Immature natural killer cell (primary cell): ENCODE data around the gene SHROOM1. TPM values are rescaled to one million over a fixed set of nuclear protein-coding genes. Genes with fewer than 3 reads are reported as not detected.

Source experiments
- DNase-seq, 3 donors: peaks; one replicate each; pipeline ENCODE4 v3.0.0; 2022; ENCODE audit warnings: mixed read lengths in 1 of 3
- H3K27ac Mint-ChIP-seq, 6 donors: one replicate each; pipeline ENCODE4 v1.8.0; 2020; ENCODE audit warnings: mixed read lengths in 6 of 6, mild to moderate bottlenecking in 5 of 6, inconsistent platforms in 4 of 6, moderate library complexity in 3 of 6
- H3K27me3 Mint-ChIP-seq, 3 donors: one replicate each; pipeline ENCODE4 v1.8.0; 2020 to 2021; ENCODE audit warnings: low read depth in 3 of 3, mild to moderate bottlenecking in 3 of 3, mixed read lengths in 3 of 3, moderate library complexity in 3 of 3, inconsistent platforms in 1 of 3
- H3K36me3 Mint-ChIP-seq, 3 donors: one replicate each; pipeline ENCODE4 v1.8.0; 2020; ENCODE audit warnings: mixed read lengths in 3 of 3, inconsistent platforms in 2 of 3, mild to moderate bottlenecking in 2 of 3
- H3K4me1 Mint-ChIP-seq, 2 donors: one replicate each; pipeline ENCODE4 v1.8.0; 2020; ENCODE audit warnings: inconsistent platforms in 2 of 2, mild to moderate bottlenecking in 2 of 2, mixed read lengths in 2 of 2, moderate library complexity in 1 of 2
- H3K4me3 Mint-ChIP-seq, 5 donors: one replicate each; pipeline ENCODE4 v1.8.0; 2020; ENCODE audit warnings: mild to moderate bottlenecking in 5 of 5, mixed read lengths in 5 of 5, inconsistent platforms in 3 of 5, moderate library complexity in 3 of 5
- H3K9me3 Mint-ChIP-seq, 6 donors: one replicate each; pipeline ENCODE4 v1.8.0; 2020; ENCODE audit warnings: mild to moderate bottlenecking in 6 of 6, mixed read lengths in 6 of 6, inconsistent platforms in 4 of 6, moderate library complexity in 3 of 6
- polyA plus RNA-seq, 3 donors: library from polyadenylated mRNA; unstranded; fragments of 300-500 nt; fragmentation: Illumina TruSeq; gene quantifications; one replicate each; pipeline ENCODE4 v1.2.3, GENCODE V29; 2021

Gene SHROOM1
- polyA plus RNA-seq, 3 donors from 2014 or later: 1.4 TPM; not detected in 2

DNA sequence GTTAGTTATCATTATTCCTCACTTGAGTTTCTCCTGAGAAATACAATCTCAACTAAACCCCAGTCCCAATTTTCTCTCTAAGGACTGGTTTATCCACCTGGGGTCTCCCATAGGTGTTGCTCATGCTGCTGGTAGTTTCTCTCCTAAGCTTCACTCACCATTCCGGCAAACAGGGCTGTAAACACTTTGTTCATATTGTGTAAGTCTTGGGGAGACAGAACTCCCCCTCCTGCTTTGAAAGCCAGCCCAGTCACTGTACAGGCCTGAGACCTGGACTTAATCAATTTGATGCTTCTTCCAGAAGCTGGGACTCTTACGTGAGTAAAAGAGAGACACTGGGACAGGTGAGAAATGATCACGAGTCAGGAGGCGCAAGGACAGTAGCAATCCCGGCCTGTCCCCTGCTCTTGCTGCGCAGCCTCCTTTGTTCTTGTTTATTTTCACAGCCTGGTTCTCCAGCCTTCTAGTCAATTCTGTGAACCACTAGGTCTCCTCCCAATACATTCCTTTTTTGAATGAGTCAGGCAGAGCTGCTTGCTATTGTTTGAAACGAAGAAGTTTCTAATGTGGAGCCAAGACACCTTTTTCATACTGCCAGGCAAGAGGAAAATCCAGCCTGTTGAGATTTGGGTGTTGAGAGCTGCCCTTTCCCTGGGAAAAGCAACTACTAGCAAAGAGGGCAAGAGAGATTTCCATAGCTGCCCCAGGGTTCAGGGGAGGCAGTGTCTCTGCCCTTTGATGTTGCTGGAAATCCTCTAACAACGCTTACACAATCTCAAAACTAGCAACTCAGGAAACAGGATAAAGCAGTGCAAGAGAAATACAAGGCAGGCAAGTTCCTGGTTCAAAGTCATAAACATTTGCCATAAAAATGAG is 9.2 kb upstream of the SHROOM1 start:
- no peak overlapping the region for H3K4me3 Mint-ChIP-seq
- no peak for DNase-seq
- H3K36me3 Mint-ChIP-seq: no peaks in the 10 kb centered on the region
- no peaks in the 10 kb centered on the region for H3K9me3 Mint-ChIP-seq
- no peaks in the 10 kb centered on the region for H3K4me1 Mint-ChIP-seq
- H3K27me3 Mint-ChIP-seq: no peaks in the 10 kb centered on the region
- no peak overlapping the region for H3K27ac Mint-ChIP-seq

DNA sequence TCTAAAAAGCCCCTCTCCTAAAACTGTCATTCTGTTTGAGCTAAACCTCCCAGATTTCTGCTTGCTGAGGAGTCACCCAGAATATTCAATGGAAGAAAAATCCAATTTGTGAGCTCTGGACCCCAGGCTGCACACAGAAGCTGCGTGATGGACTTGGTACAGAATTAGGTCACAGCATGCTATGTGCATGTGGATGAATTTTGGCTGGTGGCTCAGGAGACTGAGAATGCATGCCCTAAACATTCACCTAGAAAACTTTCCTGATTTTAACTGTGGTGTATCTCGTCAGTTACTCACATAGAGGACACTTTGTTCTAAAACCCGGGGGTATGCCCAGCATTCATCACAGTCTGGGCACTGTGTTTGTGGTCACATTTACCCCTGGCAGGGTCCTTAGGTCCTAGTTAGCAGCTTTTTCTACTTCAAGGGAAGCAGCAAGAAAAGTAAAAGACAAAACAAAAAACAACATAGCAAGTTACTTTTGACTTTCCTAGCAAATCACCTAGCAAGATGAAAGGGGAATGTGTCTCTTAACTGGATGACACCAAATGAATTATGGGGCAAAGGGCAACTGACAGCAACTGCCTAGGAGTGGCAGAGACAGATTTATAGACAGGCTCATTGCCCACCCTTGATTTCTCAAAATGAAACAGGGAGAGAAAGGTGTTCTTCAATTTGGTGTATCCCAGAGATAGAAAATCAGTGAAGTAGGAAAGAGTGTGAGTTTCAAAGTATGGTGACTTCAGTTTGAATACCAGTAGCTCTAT is 8.3 kb upstream of the SHROOM1 start:
- no peaks in the 10 kb centered on the region for H3K36me3 Mint-ChIP-seq
- no peaks in the 10 kb centered on the region for H3K27me3 Mint-ChIP-seq
- no peaks in the 10 kb centered on the region for H3K9me3 Mint-ChIP-seq
- no peaks in the 10 kb centered on the region for H3K4me1 Mint-ChIP-seq
- no peak for DNase-seq
- H3K4me3 Mint-ChIP-seq: no peak overlapping the region
- no peak overlapping the region for H3K27ac Mint-ChIP-seq

DNA sequence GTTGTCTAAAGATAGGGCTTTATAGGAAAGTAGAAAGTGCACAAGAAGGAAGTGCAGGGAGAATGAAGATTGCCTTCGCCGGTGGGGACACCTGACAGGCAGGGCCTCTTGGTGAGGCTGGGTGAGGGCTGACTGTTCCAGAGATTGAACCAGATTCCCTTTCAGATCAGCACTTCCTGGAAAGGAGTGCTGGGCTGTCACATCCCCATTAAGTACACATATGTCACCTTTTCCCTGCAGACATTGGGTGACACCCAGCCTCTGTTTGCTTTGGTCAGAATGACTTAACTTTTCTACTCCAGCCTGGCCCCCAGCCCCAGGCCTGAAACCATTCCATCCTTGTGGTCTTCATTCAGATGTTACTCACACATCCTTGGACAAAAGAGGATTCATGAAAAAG is 7.4 kb upstream of the SHROOM1 start:
- no peaks in the 10 kb centered on the region for H3K27me3 Mint-ChIP-seq
- H3K36me3 Mint-ChIP-seq: no peaks in the 10 kb centered on the region
- H3K27ac Mint-ChIP-seq: no peak overlapping the region
- H3K4me1 Mint-ChIP-seq: no peaks in the 10 kb centered on the region
- no peaks in the 10 kb centered on the region for H3K9me3 Mint-ChIP-seq
- DNase-seq: no peak
- H3K4me3 Mint-ChIP-seq: no peak overlapping the region

DNA sequence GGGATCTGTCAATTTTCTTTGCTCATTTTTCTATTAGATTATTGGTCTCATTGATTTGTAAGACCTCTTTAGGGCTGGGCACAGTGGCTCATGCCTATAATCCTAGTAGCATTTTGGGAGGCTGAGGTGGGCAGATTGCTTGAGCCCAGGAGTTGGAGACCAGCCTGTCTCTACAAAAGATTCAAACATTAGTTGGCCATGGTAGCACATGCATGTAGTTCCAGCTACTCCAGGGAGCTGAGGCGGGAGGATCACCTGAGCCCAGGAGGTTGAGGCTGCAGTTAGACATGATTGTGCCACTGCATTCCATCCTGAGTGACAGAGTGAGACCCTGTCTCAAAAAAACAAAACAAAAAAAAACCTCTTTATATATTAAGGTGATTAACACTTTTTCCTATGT is 6.4 kb upstream of the SHROOM1 start:
- Mint-ChIP-seq H3K27ac (no peak overlapping the region), H3K4me3 (no peak overlapping the region), H3K27me3 (no peaks in the 10 kb centered on the region), H3K36me3 (no peaks in the 10 kb centered on the region), H3K4me1 (no peaks in the 10 kb centered on the region), H3K9me3 (no peaks in the 10 kb centered on the region)
- DNase-seq: no peak

DNA sequence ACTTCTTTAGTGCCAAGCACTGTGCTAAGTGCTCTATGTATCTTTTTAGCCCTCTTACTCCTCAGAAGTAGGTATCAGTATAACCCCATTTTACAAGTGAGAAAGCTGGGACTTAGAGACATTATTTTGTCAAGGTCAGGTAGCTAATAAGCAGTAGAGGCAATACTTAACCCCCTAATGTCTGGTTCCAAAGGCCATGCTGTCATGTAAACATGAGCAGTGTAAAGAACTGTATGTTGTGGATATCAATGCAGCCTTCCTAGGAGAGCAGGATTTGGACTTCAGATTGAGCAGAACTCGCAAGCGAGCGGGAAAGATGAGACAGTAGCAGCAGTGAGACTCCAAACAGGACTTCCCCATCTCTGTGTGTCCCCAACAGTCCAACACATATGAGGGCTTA is 3.6 kb upstream of the SHROOM1 start:
- no peak overlapping the region for H3K4me3 Mint-ChIP-seq
- H3K27ac Mint-ChIP-seq: no peak overlapping the region
- H3K36me3 Mint-ChIP-seq: peaks cover 0 to 3% (median 0%) of the 10 kb centered on the region in 3 donors
- peaks cover 0 to 3% (median 3%) of the 10 kb centered on the region in 3 donors for H3K27me3 Mint-ChIP-seq
- peaks cover 6 to 10% of the 10 kb centered on the region in 2 donors for H3K4me1 Mint-ChIP-seq
- no peak for DNase-seq
- no peaks in the 10 kb centered on the region for H3K9me3 Mint-ChIP-seq

DNA sequence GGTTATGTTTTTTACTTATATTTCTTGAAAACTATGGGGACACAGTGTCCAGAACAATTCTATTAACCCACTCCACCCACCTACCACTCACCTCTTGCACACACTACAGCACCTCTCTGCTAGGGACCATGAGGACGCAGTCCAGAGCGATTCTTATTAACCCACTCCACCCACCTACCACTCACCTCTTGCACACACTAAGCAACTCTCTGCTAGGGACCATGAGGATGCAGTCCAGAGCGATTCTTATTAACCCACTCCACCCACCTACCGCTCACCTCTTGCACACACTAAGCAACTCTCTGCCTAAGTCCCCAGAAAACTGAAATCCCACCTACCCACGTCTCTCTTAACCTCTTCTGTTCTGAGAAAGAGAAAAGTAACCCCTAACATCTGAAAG is 2.2 kb upstream of the SHROOM1 start:
- Mint-ChIP-seq H3K9me3 (no peaks in the 10 kb centered on the region), H3K4me3 (peak overlapping the region in 4 of 5 donors; percentile 15 to 48 (median 24)), H3K36me3 (peaks cover 0 to 3% (median 0%) of the 10 kb centered on the region in 3 donors), H3K27ac (no peak overlapping the region), H3K4me1 (peaks cover 7 to 11% of the 10 kb centered on the region in 2 donors), H3K27me3 (peaks cover 2 to 3% (median 3%) of the 10 kb centered on the region in 3 donors)
- DNase-seq: no peak

DNA sequence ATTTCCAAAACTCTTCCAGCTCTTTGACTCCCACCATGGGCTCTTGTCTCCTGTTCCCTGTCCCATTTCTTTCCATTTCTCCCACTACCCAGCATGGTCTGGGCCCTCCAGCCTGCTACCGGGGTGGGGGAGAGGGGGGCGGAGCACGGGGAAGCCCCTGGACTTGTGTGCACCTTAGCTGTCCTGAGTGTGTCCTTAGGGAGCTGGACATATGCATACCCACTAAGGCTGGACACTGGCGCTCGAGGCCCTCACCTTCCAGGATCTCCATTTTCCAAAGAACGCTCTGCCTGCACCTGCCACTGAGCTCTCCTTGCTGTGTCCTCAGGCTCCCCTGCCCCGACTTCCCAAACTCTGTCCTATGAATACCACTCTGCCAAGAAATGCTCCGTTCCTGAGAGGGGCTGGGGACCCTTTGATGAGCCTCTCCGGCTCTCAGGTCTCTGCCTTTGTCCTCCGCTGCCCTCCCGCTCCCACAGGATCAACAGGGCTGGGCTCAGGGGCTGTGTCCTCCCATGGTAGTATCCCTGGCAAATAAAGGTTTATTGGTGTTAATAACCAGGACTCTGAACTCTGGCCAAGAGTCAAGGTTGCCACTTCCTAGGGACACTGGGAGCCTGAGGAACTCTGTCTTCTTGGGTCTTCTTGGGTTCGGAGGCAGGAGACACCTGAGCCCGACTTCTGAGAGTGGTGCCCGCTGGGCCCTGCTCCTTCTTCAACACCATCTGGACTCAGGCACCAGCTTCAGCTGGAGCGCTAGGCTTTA is 831 bp upstream of the SHROOM1 start:
- peak overlapping the region; percentile 71 to 85 (median 79) for H3K4me3 Mint-ChIP-seq
- no peak for DNase-seq
- peaks cover 0 to 3% (median 0%) of the 10 kb centered on the region in 3 donors for H3K36me3 Mint-ChIP-seq
- peaks cover 8 to 11% of the 10 kb centered on the region in 2 donors for H3K4me1 Mint-ChIP-seq
- no peaks in the 10 kb centered on the region for H3K9me3 Mint-ChIP-seq
- peaks cover 5 to 10% (median 8%) of the 10 kb centered on the region in 3 donors for H3K27me3 Mint-ChIP-seq
- peak overlapping the region in 3 of 6 donors; percentile 10 to 89 (median 20) for H3K27ac Mint-ChIP-seq

DNA sequence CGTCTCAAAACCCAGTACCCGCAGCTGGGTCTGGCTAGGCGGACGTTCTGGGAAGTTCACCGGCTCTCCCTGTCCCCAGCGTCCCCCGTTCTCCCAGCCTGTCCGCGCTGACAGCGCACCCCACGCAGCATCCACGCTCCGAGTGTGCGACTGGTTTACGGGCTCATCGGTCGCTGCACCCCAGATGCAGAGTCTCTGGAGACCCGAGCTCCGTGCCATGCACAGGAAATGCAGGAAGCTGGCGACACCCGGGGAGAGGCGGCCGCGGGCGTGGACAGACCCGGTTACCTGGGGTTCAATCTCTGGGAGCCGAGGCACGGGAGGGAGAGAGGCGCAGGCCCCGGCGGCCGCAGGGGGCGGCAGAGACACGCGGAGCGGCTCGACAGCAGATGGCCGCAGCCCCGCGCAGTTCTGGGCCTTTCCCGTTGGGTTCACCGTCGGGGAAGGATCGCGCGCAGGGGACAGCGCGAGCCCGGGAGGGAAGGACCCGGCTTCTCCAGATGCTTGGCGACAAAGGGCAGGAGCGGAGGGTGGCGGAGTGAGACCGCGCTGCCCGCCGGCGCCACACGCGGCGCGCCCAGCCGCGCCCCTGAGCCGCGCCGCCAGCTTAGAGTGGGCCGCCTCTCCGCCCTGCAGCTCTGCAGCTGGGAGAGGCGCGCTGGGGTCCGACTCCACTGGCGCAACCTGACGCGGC is 558 bp downstream of the SHROOM1 start:
- DNase-seq: peak; percentile 57 to 66 (median 63)
- H3K36me3 Mint-ChIP-seq: peaks cover 0 to 3% (median 0%) of the 10 kb centered on the region in 3 donors
- H3K27ac Mint-ChIP-seq: peak overlapping the region in 2 of 6 donors; percentile 62 to 91
- peaks cover 8 to 11% of the 10 kb centered on the region in 2 donors for H3K4me1 Mint-ChIP-seq
- peaks cover 7 to 10% (median 8%) of the 10 kb centered on the region in 3 donors for H3K27me3 Mint-ChIP-seq
- peak overlapping the region; percentile 87 to 93 (median 90) for H3K4me3 Mint-ChIP-seq
- H3K9me3 Mint-ChIP-seq: no peaks in the 10 kb centered on the region

DNA sequence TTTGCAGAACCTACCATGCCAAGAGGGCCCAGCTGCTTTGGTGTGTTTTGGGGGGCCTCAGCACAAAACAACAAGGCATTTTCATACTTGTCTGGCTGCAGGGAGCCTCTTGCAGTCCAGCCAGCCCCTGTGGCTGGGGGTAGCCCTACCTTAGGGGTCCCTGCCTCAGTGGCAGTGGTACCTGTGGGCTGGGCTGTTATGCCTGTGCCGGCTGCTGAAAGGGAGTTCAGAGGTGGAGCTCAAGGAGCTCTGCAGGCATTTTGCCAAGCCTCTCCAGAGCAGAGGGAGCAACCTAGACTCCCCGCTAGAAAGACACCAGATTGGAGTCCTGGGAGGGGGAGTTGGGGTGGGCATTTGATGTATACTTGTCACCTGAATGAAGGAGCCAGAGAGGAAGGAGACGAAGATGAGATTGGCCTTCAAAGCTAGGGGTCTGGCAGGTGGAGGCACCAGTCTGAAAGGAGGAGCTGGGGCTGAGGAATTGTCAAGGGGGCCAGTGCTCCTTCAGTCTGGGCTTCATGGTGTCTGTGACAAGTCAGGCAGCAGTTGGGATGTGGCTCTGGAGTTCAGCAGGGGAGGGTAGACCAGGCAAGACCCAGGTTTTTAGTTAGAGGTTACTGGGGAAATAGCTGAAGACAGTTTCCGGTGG is 1.5 kb downstream of the SHROOM1 start:
- peaks cover 9 to 11% of the 10 kb centered on the region in 2 donors for H3K4me1 Mint-ChIP-seq
- no peaks in the 10 kb centered on the region for H3K9me3 Mint-ChIP-seq
- peaks cover 12 to 13% (median 12%) of the 10 kb centered on the region in 3 donors for H3K27me3 Mint-ChIP-seq
- H3K36me3 Mint-ChIP-seq: peaks cover 0 to 3% (median 0%) of the 10 kb centered on the region in 3 donors
- H3K27ac Mint-ChIP-seq: no peak overlapping the region
- peak overlapping the region; percentile 73 to 90 (median 87) for H3K4me3 Mint-ChIP-seq
- no peak for DNase-seq

DNA sequence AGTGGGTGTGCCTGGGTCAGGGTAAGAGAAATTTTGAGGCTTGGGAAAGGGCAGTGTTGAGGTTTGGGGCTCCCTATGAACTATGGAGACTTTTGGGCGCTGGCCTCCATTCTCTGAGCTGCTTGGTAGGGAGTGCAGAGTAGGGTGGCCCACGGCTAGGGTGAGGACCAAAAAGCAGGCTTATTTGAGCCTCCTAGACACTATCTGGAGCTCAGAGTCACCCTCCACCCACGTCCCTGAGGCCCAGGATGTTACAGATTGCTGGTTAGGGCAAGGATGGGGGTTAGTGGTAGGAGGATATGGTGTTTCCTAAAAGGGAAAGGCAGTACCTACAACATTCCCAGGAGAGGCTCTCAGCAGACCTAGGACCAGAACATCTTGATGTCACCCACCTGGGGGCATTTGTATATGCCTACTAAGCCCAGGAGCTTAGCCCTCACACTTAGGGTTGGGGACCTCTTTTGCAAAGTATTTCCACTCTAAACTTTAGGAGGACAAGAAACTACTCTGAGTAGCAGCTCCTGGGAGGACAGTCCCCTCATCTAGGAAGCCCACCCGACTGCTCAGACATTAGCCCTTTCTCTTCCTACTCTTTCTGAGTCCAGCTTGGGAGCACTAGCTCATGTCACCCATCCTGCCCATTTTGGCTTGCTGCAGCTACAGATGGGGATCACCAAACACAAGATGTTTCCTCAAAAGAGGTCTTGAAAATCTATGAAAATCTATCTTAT is 2.3 kb downstream of the SHROOM1 start:
- Mint-ChIP-seq H3K36me3 (peaks cover 0 to 3% (median 0%) of the 10 kb centered on the region in 3 donors), H3K27me3 (peaks cover 12 to 17% (median 12%) of the 10 kb centered on the region in 3 donors), H3K27ac (no peak overlapping the region), H3K9me3 (no peaks in the 10 kb centered on the region), H3K4me1 (peaks cover 10 to 11% of the 10 kb centered on the region in 2 donors), H3K4me3 (peak overlapping the region in 1 of 5 donors; percentile 47)
- DNase-seq: no peak

DNA sequence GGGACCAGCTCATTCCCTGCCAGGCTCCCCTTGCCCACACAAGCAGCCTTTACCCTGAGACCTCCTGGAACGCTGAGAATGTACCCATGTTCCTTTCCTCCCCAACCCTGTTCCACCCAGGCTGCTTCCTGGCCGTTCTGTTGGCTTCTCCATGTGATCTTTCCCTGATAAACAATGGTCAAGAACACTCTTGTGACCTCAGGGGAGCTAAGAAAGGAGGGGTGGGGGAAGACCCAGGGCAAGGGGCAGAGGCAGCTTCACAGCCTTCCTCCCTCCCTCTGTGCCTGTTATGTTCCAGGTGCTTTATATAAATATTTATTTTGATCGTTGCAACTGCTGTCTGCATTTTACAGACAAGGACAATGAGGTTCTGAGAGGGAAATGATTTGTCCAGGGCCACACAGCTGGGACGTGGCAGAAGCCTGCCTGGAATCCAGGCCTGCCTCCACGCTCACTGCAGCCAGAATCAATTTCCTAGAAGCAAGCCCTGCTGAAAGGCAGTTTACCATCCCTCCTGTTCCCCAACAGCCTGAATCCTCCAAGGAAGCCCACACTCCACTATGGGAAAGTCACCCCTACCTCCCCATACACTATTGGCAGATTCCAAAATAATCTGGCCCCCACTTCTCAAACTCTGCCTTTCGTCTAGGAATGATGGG is 3.9 kb downstream of the SHROOM1 start:
- DNase-seq: no peak
- no peaks in the 10 kb centered on the region for H3K9me3 Mint-ChIP-seq
- peaks cover 12 to 20% (median 14%) of the 10 kb centered on the region in 3 donors for H3K27me3 Mint-ChIP-seq
- H3K4me1 Mint-ChIP-seq: peaks cover 10 to 11% of the 10 kb centered on the region in 2 donors
- H3K27ac Mint-ChIP-seq: no peak overlapping the region
- H3K36me3 Mint-ChIP-seq: peaks cover 0 to 3% (median 0%) of the 10 kb centered on the region in 3 donors
- peak overlapping the region in 3 of 5 donors; percentile 14 to 51 (median 30) for H3K4me3 Mint-ChIP-seq
